Nephron (organoid): ENCODE data around the gene SKAP1.

Experiments
- H3K27ac Mint-ChIP-seq, 3 experiments: 2 replicates each; pipeline ENCODE4 v1.8.0; 2020; ENCODE audit warnings: mixed read lengths in 3 of 3, mild to moderate bottlenecking in 2 of 3, moderate library complexity in 1 of 3
- H3K27me3 Mint-ChIP-seq: 2 replicates; pipeline ENCODE4 v1.8.0; 2021; ENCODE audit warnings: low read depth, mild to moderate bottlenecking, moderate library complexity, mixed read lengths
- H3K36me3 Mint-ChIP-seq: 2 replicates; pipeline ENCODE4 v1.8.0; 2020; ENCODE audit warnings: low read depth, mixed read lengths
- H3K4me1 Mint-ChIP-seq: 2 replicates; pipeline ENCODE4 v1.8.0; 2020; ENCODE audit warnings: mixed read lengths
- H3K4me3 Mint-ChIP-seq, 3 experiments: 2 replicates each; pipeline ENCODE4 v1.8.0; 2020; ENCODE audit warnings: mild to moderate bottlenecking in 3 of 3, mixed read lengths in 3 of 3, moderate library complexity in 2 of 3
- H3K9me3 Mint-ChIP-seq: 2 replicates; pipeline ENCODE4 v1.8.0; 2020; ENCODE audit warnings: mixed read lengths
- CTCF ChIP-seq, 3 experiments: fragments of 200-600 bp; sonication (generic); IDR thresholded peaks; one replicate each; pipeline ENCODE4 v1.5.0; 2021; ENCODE audit warnings: antibody characterized with exemption in 3 of 3; ENCODE audit not compliant: unreplicated experiment in 3 of 3

SKAP1 gene

GRCh38 chr17:48336986-48337385 lies 93.0 kb downstream of the SKAP1 start:
- Mint-ChIP-seq H3K36me3 (no peaks in the 10 kb centered on the region), H3K9me3 (no peaks in the 10 kb centered on the region), H3K27ac (no peak overlapping the region), H3K4me3 (no peak overlapping the region), H3K27me3 (peaks cover 45% of the 10 kb centered on the region), H3K4me1 (no peaks in the 10 kb centered on the region)
- TF ChIP-seq CTCF (IDR thresholded peaks at IDR 0.05; ENCODE audit: unreplicated experiment in 3 of 3), result no peak

- peak; percentile 67 to 82 (median 75) for TF ChIP-seq CTCF (IDR thresholded peaks at IDR 0.05; ENCODE audit: unreplicated experiment in 3 of 3)
- no peak overlapping the region for H3K27ac Mint-ChIP-seq
- H3K36me3 Mint-ChIP-seq, result no peaks in the 10 kb centered on the region
- no peaks in the 10 kb centered on the region for H3K4me1 Mint-ChIP-seq
- H3K9me3 Mint-ChIP-seq, result no peaks in the 10 kb centered on the region
- H3K27me3 Mint-ChIP-seq, result peaks cover 44% of the 10 kb centered on the region
- H3K4me3 Mint-ChIP-seq, result no peak overlapping the region
Observed at GRCh38 chr17:48335858-48336500, 94.0 kb downstream of the SKAP1 start.

GRCh38 chr17:48335146-48335784 lies 94.7 kb downstream of the SKAP1 start:
- Mint-ChIP-seq H3K4me1 (no peaks in the 10 kb centered on the region), H3K9me3 (no peaks in the 10 kb centered on the region), H3K36me3 (no peaks in the 10 kb centered on the region), H3K27ac (no peak overlapping the region), H3K27me3 (peaks cover 52% of the 10 kb centered on the region), H3K4me3 (no peak overlapping the region)
- TF ChIP-seq CTCF (IDR thresholded peaks at IDR 0.05; ENCODE audit: unreplicated experiment in 3 of 3), result no peak

- TF ChIP-seq CTCF (IDR thresholded peaks at IDR 0.05; ENCODE audit: unreplicated experiment in 3 of 3), result no peak
- Mint-ChIP-seq H3K36me3 (no peaks in the 10 kb centered on the region), H3K4me3 (no peak overlapping the region), H3K9me3 (no peaks in the 10 kb centered on the region), H3K27ac (no peak overlapping the region), H3K27me3 (peaks cover 42% of the 10 kb centered on the region), H3K4me1 (no peaks in the 10 kb centered on the region)
Observed at GRCh38 chr17:48333034-48333530, 96.9 kb downstream of the SKAP1 start.

DNA sequence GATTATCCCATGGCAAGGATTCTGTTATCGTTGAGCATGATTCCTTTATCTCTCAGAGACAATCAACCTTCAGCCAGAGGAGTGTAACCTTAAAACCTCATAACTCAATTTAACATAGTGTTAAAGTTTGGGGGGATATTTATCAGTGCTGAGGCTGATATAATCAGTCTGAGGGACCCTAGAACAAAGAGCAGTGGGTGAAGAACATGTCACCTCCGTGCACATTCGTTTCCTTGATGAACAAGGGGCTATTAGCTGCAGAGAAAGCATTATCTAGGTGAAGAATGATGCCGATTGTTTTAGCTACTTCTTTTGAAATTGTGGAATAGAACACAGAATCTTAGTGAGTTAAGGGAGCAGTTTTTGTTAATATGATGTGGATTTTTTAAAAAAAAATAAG lies 99.1 kb downstream of the SKAP1 start:
- TF ChIP-seq CTCF (IDR thresholded peaks at IDR 0.05; ENCODE audit: unreplicated experiment in 3 of 3), result no peak
- Mint-ChIP-seq H3K27ac (peak overlapping the region in 1 of 3 experiments; percentile 17), H3K4me3 (no peak overlapping the region), H3K27me3 (peaks cover 24% of the 10 kb centered on the region), H3K36me3 (no peaks in the 10 kb centered on the region), H3K4me1 (no peaks in the 10 kb centered on the region), H3K9me3 (no peaks in the 10 kb centered on the region)

DNA sequence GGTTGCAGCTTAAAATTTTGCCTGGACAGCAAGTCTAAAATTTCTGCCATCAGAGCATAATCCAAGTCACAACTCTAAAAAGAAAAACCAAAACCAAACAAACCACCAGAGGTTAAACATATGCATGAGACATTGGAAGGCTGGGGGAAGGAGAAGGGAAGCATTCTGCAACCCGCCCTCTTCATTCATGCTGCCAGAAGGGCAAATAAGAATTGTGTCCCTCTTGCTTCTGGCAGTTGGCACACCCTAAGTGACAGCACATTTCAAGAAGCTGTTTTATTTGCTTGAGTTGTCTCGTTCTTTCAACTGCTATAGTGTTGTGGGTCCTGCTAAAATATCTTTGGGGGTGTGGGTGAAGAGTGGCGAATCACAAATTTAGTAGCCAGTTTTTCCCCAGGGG lies 99.6 kb downstream of the SKAP1 start:
- TF ChIP-seq CTCF (IDR thresholded peaks at IDR 0.05; ENCODE audit: unreplicated experiment in 3 of 3), result no peak
- Mint-ChIP-seq H3K4me1 (no peaks in the 10 kb centered on the region), H3K27ac (peak overlapping the region in 1 of 3 experiments; percentile 17), H3K4me3 (no peak overlapping the region), H3K36me3 (no peaks in the 10 kb centered on the region), H3K9me3 (no peaks in the 10 kb centered on the region), H3K27me3 (peaks cover 22% of the 10 kb centered on the region)
